Esophagus squamous epithelium (tissue), 4 donors: ENCODE data around the gene PLEKHG4B.

ENCODE experiments used
- CTCF ChIP-seq, 6 experiments: fragments of 450-650 bp in 4 of 6; fragments of 200-600 bp in 2 of 6; sonication (generic) in 2 of 6; IDR thresholded peaks; one replicate each; pipeline ENCODE4 v1.5.1; 2016 to 2019; ENCODE audit warnings: antibody characterized with exemption in 6 of 6, mild to moderate bottlenecking in 4 of 6, moderate library complexity in 4 of 6
- POLR2A ChIP-seq, 4 donors: fragments of 450-650 bp; IDR thresholded peaks; one replicate each; pipeline ENCODE4 v1.6.1; 2017; ENCODE audit warnings: antibody characterized with exemption in 4 of 4, mild to moderate bottlenecking in 4 of 4, moderate library complexity in 3 of 4

DNA sequence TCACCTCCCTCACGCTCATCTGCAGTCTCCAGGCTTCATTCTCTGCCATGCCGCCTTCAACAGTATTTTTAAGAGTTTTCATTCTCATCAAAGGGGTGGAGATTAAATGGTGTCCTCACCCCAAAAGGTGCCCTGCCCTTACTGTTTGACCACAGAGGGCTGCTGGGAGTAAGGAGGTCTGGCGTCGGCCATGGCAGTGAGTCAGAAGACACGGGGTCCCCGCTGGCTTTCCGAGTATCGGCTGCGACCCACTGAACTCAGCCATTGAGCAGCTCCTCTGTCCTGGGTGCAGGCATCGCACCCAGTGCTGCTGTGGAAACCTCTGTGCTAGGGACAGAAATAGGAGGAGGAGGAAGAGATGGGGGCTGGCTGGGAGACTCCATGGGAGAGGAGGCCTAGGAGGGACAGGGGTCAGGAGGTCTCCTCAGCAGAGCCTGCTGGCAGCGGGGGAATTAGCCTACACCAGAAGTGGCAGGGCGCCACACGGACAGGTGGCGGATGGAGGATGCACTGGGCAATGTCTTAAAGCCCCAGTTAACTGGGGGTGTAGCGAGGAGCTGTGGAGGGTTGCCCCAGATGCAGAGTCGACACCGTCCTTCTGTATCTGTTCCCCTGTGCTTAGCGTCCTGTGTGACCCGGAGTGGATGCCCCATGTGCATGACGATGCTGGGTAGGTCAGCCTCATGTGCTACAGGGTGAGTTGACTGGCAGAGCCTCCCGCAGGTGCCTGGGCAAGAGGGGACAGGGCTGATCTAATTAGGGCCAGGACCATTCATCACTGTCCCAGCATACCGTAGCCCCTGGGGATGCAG lies 15.4 kb upstream of the PLEKHG4B start:
- no peak for TF ChIP-seq POLR2A (IDR thresholded peaks at IDR 0.05)
- no peak for TF ChIP-seq CTCF (IDR thresholded peaks at IDR 0.05)
